Fibroblast of mammary gland (primary cell): ENCODE data around the gene LEMD3.
A peak's percentile ranks its signal among the peaks of the same experiment; 100 is the strongest.

Experiments used
- DNase-seq: peaks from one replicate; pipeline ENCODE4 v3.0.0-alpha.2; 2010; ENCODE audit warnings: low read depth
- H3K4me3 ChIP-seq: 2 replicates; pipeline ENCODE4 v1.5.1; 2011; ENCODE audit warnings: low read depth, mild to moderate bottlenecking, low read length, moderate library complexity; ENCODE audit not compliant: control insufficient read depth
- CTCF ChIP-seq: conservative IDR thresholded peaks from 2 replicates; pipeline ENCODE4 v1.5.1; 2011; ENCODE audit warnings: low read depth, low read length, inconsistent platforms; ENCODE audit not compliant: control insufficient read depth, insufficient read depth

The LEMD3 gene

GRCh38 chr12:65275627-65276026, 106.2 kb downstream of the LEMD3 start:
- peak; percentile 23 for DNase-seq
- no peak for TF ChIP-seq CTCF
- no peak overlapping the region for H3K4me3 ChIP-seq

- TF ChIP-seq CTCF: no peak
- no peak for DNase-seq
- H3K4me3 ChIP-seq: no peak overlapping the region
Observed at GRCh38 chr12:65276916-65277530, 107.6 kb downstream of the LEMD3 start.

- no peak for DNase-seq
- peak overlapping the region; percentile 85 for H3K4me3 ChIP-seq
- TF ChIP-seq CTCF: no peak
Observed at GRCh38 chr12:65277994-65278575, 108.7 kb downstream of the LEMD3 start.

GRCh38 chr12:65278576-65279368, 109.4 kb downstream of the LEMD3 start, which contains the start of gene MSRB3:
Gene MSRB3, plus strand, starts transcription at chr12:65278683. Its CDS starts 29,897 bp downstream, at chr12:65308580.
- peak; percentile 60 for DNase-seq

GRCh38 chr12:65279369-65280112, 110.2 kb downstream of the LEMD3 start:
- H3K4me3 ChIP-seq: peak overlapping the region; percentile 85
- DNase-seq: peak; percentile 14
- no peak for TF ChIP-seq CTCF

More at GRCh38 chr12:65278576-65279368, 109.4 kb downstream of the LEMD3 start, which contains the start of gene MSRB3:
- no peak for TF ChIP-seq CTCF
- peak within 1 kb of the TSS; percentile 85 for H3K4me3 ChIP-seq

GRCh38 chr12:65280306-65280705, 110.9 kb downstream of the LEMD3 start:
- no peak for TF ChIP-seq CTCF
- H3K4me3 ChIP-seq: peak overlapping the region; percentile 85
- peak; percentile 29 for DNase-seq
